NCI-H2029 treated with DMSO at 0.1 percent for 48 hours (cell line): Measurements from ENCODE around the gene SNX20.

Source experiments
- DNase-seq: peaks from one replicate; lab custom pipeline; 2025; lab: John Stamatoyannopoulos, UW

SNX20 gene

GRCh38 chr16:50680556-50680893 is 587 bp downstream of the SNX20 start:
- no peak for DNase-seq

- DNase-seq, result no peak
Observed at GRCh38 chr16:50679676-50680555, 1.2 kb downstream of the SNX20 start.

- DNase-seq, result no peak
Observed at GRCh38 chr16:50679266-50679665, 1.8 kb downstream of the SNX20 start.

- no peak for DNase-seq
Observed at GRCh38 chr16:50678531-50678930, 2.6 kb downstream of the SNX20 start.

- no peak for DNase-seq
Observed at GRCh38 chr16:50677351-50677750, 3.8 kb downstream of the SNX20 start.

GRCh38 chr16:50676684-50677225 is 4.4 kb downstream of the SNX20 start:
- DNase-seq, result no peak

GRCh38 chr16:50675686-50676610 is 5.2 kb downstream of the SNX20 start:
- no peak for DNase-seq

GRCh38 chr16:50674831-50675230 is 6.3 kb downstream of the SNX20 start:
- DNase-seq, result no peak

- no peak for DNase-seq
Observed at GRCh38 chr16:50673496-50674275, 7.4 kb downstream of the SNX20 start.

GRCh38 chr16:50671644-50672260 is 9.4 kb downstream of the SNX20 start:
- DNase-seq, result no peak

GRCh38 chr16:50670476-50670875 is 10.6 kb downstream of the SNX20 start:
- no peak for DNase-seq

GRCh38 chr16:50669741-50670140 is 11.4 kb downstream of the SNX20 start:
- DNase-seq, result no peak

- DNase-seq, result no peak
Observed at GRCh38 chr16:50668368-50669008, 12.6 kb downstream of the SNX20 start.

- DNase-seq, result no peak
Observed at GRCh38 chr16:50667497-50668367, 13.4 kb downstream of the SNX20 start.

- no peak for DNase-seq
Observed at GRCh38 chr16:50666658-50667496, 14.2 kb downstream of the SNX20 start.

GRCh38 chr16:50665128-50665878 is 15.8 kb downstream of the SNX20 start:
- DNase-seq, result no peak

GRCh38 chr16:50664270-50664669 is 16.8 kb downstream of the SNX20 start:
- no peak for DNase-seq

- no peak for DNase-seq
Observed at GRCh38 chr16:50662306-50662940, 18.7 kb downstream of the SNX20 start.
